ENCODE measurements around the gene MT2A. TPM values are rescaled to one million over a fixed set of nuclear protein-coding genes. Genes with fewer than 3 reads are reported as not detected.

Gene MT2A
- total and polyA plus RNA-seq, 10 of the 15 experiments (the other 5 are each of a cell fraction or from before 2014, with no cell fraction given) = 7.3 to 271 (median 53.5) TPM

- no TSS peak for BruUV-seq (replicated peaks)
- ChIA-PET CTCF (interaction anchor here (3.5 kb wide), 1 partner anchor 13 kb away, joined by 20 read pairs; no protein-coding TSS in a partner anchor), SMC1A (ENCODE audit: uncharacterized antibody, unreplicated experiment) (interaction anchor here (1.2 to 3.4 kb wide), 4 partner anchors 9 to 88 kb away, joined by 5 to 13 read pairs (median 6); no protein-coding TSS in a partner anchor), RAD21 (ENCODE audit: unreplicated experiment) (interaction anchor here (3.1 kb wide), 1 partner anchor 88 kb away, joined by 17 read pairs; no protein-coding TSS in a partner anchor), POLR2A (interaction anchor here (0.6 kb wide), 1 partner anchor 849 kb away, joined by 3 read pairs; the partner anchor contains the start of gene POLR2C)
- no peak for DNase-seq (ENCODE audit: low read depth, low spot score)
- H3K9ac ChIP-seq (ENCODE audit: control insufficient read depth, insufficient read depth, low read length) = no peak overlapping the region
- FAIRE-seq = no peak
- H3K9me3 ChIP-seq (replicated peaks; ENCODE audit: control insufficient read depth, insufficient read depth, low read length) = no peaks in the 10 kb centered on the region
- no peak overlapping the region for H3K4me2 ChIP-seq (ENCODE audit: control insufficient read depth, insufficient read depth)
- ATAC-seq = no peak
- no peaks in the 10 kb centered on the region for H3K36me3 ChIP-seq (ENCODE audit: control insufficient read depth in 2 of 2, insufficient read depth in 2 of 2, low read length in 1 of 2)
- no peaks in the 10 kb centered on the region for H4K20me1 ChIP-seq (ENCODE audit: control insufficient read depth, insufficient read depth)
- H3K4me3 ChIP-seq = no peak overlapping the region
- no peaks in the 10 kb centered on the region for H3K79me2 ChIP-seq (ENCODE audit: control insufficient read depth, insufficient read depth, low read length)
- H3K4me1 ChIP-seq (ENCODE audit: control insufficient read depth, insufficient read depth, low read length) = peaks cover 26% of the 10 kb centered on the region
- H2AFZ ChIP-seq (ENCODE audit: control insufficient read depth, low read depth, low read length) = no peak overlapping the region
- H3K27ac ChIP-seq (ENCODE audit: control insufficient read depth, insufficient read depth) = no peak overlapping the region
- intact Hi-C loops (cut with micrococcal nuclease; ENCODE audit: unreplicated experiment) = no loop called here
- H3K27me3 ChIP-seq (replicated peaks in 1 of 2; ENCODE audit: control insufficient read depth in 2 of 2, insufficient read depth in 2 of 2, low read length in 1 of 2) = peaks cover 0 to 5% of the 10 kb centered on the region in 2 experiments; a peak in 2 of 4 replicates
- in situ Hi-C loops (cut with MboI) = no loop called here
- TF ChIP-seq ZBTB40 (IDR thresholded peaks at IDR 0.05; ENCODE audit: borderline replicate concordance) (no peak), ZNF207 (IDR thresholded peaks at IDR 0.05; ENCODE audit: borderline replicate concordance) (no peak), NFXL1 (IDR thresholded peaks at IDR 0.05; ENCODE audit: borderline replicate concordance) (no peak), MAX (IDR thresholded peaks at IDR 0.05; ENCODE audit: low read depth, low read length) (no peak), USF1 (IDR thresholded peaks at IDR 0.05; ENCODE audit: borderline replicate concordance, extremely low read length, insufficient read depth, low read depth, low read length) (no peak), NFYB (IDR thresholded peaks at IDR 0.05; ENCODE audit: insufficient read depth, low read depth, low read length) (no peak), CBX5 (IDR thresholded peaks at IDR 0.05; ENCODE audit: low read depth) (no peak), CREM (IDR thresholded peaks at IDR 0.05; ENCODE audit: low read depth) (no peak), SMARCA5 (IDR thresholded peaks at IDR 0.05) (no peak), ZBTB33 (IDR thresholded peaks at IDR 0.05) (no peak), BCL3 (IDR thresholded peaks at IDR 0.05; ENCODE audit: borderline replicate concordance, insufficient read depth, low read depth, low read length, poor library complexity, severe bottlenecking) (no peak), MXI1 (IDR thresholded peaks at IDR 0.05; ENCODE audit: low read depth, low read length) (no peak), BMI1 (IDR thresholded peaks at IDR 0.05; ENCODE audit: borderline replicate concordance) (no peak), POLR2AphosphoS5 (IDR thresholded peaks at IDR 0.05; ENCODE audit: low read length) (no peak), ZNF622 (IDR thresholded peaks at IDR 0.05) (no peak), YY1 (IDR thresholded peaks at IDR 0.05; ENCODE audit: low read depth, low read length) (no peak)
Measured at GRCh38 chr16:56613706-56614105, 5.3 kb downstream of the MT2A start.

Data from GM12878 (cell line).